Measurements from ENCODE around the gene MPPED1.

The MPPED1 gene

GRCh38 chr22:43534916-43535315, 123.1 kb downstream of the MPPED1 start:
- H3K4me3 Mint-ChIP-seq = no peak overlapping the region
- no peaks in the 10 kb centered on the region for H3K4me1 Mint-ChIP-seq (ENCODE audit: low read depth)
- H3K36me3 Mint-ChIP-seq (ENCODE audit: low read depth) = no peaks in the 10 kb centered on the region
- H3K27me3 Mint-ChIP-seq = peaks cover 29% of the 10 kb centered on the region
- no peak for DNase-seq
- no peak overlapping the region for H3K27ac Mint-ChIP-seq
- no peaks in the 10 kb centered on the region for H3K9me3 Mint-ChIP-seq

- Mint-ChIP-seq H3K27ac (no peak overlapping the region), H3K36me3 (ENCODE audit: low read depth) (no peaks in the 10 kb centered on the region), H3K9me3 (no peaks in the 10 kb centered on the region), H3K4me3 (no peak overlapping the region), H3K27me3 (peaks cover 33% of the 10 kb centered on the region), H3K4me1 (ENCODE audit: low read depth) (no peaks in the 10 kb centered on the region)
- DNase-seq = no peak
Observed at GRCh38 chr22:43535336-43535735, 123.5 kb downstream of the MPPED1 start.

- Mint-ChIP-seq H3K4me3 (no peak overlapping the region), H3K9me3 (no peaks in the 10 kb centered on the region), H3K36me3 (ENCODE audit: low read depth) (no peaks in the 10 kb centered on the region), H3K4me1 (ENCODE audit: low read depth) (no peaks in the 10 kb centered on the region), H3K27me3 (peaks cover 36% of the 10 kb centered on the region), H3K27ac (no peak overlapping the region)
- no peak for DNase-seq
Observed at GRCh38 chr22:43535741-43536140, 123.9 kb downstream of the MPPED1 start.

GRCh38 chr22:43537019-43537585, 125.3 kb downstream of the MPPED1 start:
- DNase-seq = no peak
- Mint-ChIP-seq H3K27me3 (peaks cover 45% of the 10 kb centered on the region), H3K9me3 (no peaks in the 10 kb centered on the region), H3K4me3 (no peak overlapping the region), H3K36me3 (ENCODE audit: low read depth) (no peaks in the 10 kb centered on the region), H3K4me1 (ENCODE audit: low read depth) (no peaks in the 10 kb centered on the region), H3K27ac (no peak overlapping the region)

- H3K4me3 Mint-ChIP-seq = no peak overlapping the region
- H3K27ac Mint-ChIP-seq = no peak overlapping the region
- H3K4me1 Mint-ChIP-seq (ENCODE audit: low read depth) = no peaks in the 10 kb centered on the region
- H3K36me3 Mint-ChIP-seq (ENCODE audit: low read depth) = no peaks in the 10 kb centered on the region
- H3K27me3 Mint-ChIP-seq = peaks cover 52% of the 10 kb centered on the region
- H3K9me3 Mint-ChIP-seq = no peaks in the 10 kb centered on the region
- DNase-seq = no peak
Observed at GRCh38 chr22:43539572-43540528, 128.0 kb downstream of the MPPED1 start.

- Mint-ChIP-seq H3K27me3 (peaks cover 50% of the 10 kb centered on the region), H3K4me3 (no peak overlapping the region), H3K9me3 (no peaks in the 10 kb centered on the region), H3K27ac (no peak overlapping the region), H3K36me3 (ENCODE audit: low read depth) (no peaks in the 10 kb centered on the region), H3K4me1 (ENCODE audit: low read depth) (no peaks in the 10 kb centered on the region)
- DNase-seq = no peak
Observed at GRCh38 chr22:43540529-43540923, 128.7 kb downstream of the MPPED1 start.

GRCh38 chr22:43541022-43541421, 129.2 kb downstream of the MPPED1 start:
- H3K36me3 Mint-ChIP-seq (ENCODE audit: low read depth) = no peaks in the 10 kb centered on the region
- H3K9me3 Mint-ChIP-seq = no peaks in the 10 kb centered on the region
- no peaks in the 10 kb centered on the region for H3K4me1 Mint-ChIP-seq (ENCODE audit: low read depth)
- H3K4me3 Mint-ChIP-seq = no peak overlapping the region
- peaks cover 50% of the 10 kb centered on the region for H3K27me3 Mint-ChIP-seq
- DNase-seq = no peak
- H3K27ac Mint-ChIP-seq = no peak overlapping the region

- Mint-ChIP-seq H3K4me3 (no peak overlapping the region), H3K9me3 (no peaks in the 10 kb centered on the region), H3K27ac (no peak overlapping the region), H3K36me3 (ENCODE audit: low read depth) (no peaks in the 10 kb centered on the region), H3K27me3 (peaks cover 47% of the 10 kb centered on the region), H3K4me1 (ENCODE audit: low read depth) (no peaks in the 10 kb centered on the region)
- no peak for DNase-seq
Observed at GRCh38 chr22:43541462-43542407, 129.9 kb downstream of the MPPED1 start.

- Mint-ChIP-seq H3K27ac (no peak overlapping the region), H3K27me3 (peaks cover 39% of the 10 kb centered on the region), H3K4me1 (ENCODE audit: low read depth) (no peaks in the 10 kb centered on the region)
Observed at GRCh38 chr22:43542681-43543521, 131.1 kb downstream of the MPPED1 start.

GRCh38 chr22:43543522-43544288, 131.9 kb downstream of the MPPED1 start:
- H3K36me3 Mint-ChIP-seq (ENCODE audit: low read depth) = no peaks in the 10 kb centered on the region
- no peak overlapping the region for H3K27ac Mint-ChIP-seq
- H3K4me3 Mint-ChIP-seq = no peak overlapping the region
- no peaks in the 10 kb centered on the region for H3K9me3 Mint-ChIP-seq
- no peak for DNase-seq
- no peaks in the 10 kb centered on the region for H3K4me1 Mint-ChIP-seq (ENCODE audit: low read depth)
- peaks cover 34% of the 10 kb centered on the region for H3K27me3 Mint-ChIP-seq

More at GRCh38 chr22:43542681-43543521, 131.1 kb downstream of the MPPED1 start:
- Mint-ChIP-seq H3K9me3 (no peaks in the 10 kb centered on the region), H3K36me3 (ENCODE audit: low read depth) (no peaks in the 10 kb centered on the region), H3K4me3 (no peak overlapping the region)
- DNase-seq = no peak

GRCh38 chr22:43544289-43544673, 132.5 kb downstream of the MPPED1 start:
- Mint-ChIP-seq H3K27ac (no peak overlapping the region), H3K4me3 (no peak overlapping the region), H3K9me3 (no peaks in the 10 kb centered on the region), H3K36me3 (ENCODE audit: low read depth) (no peaks in the 10 kb centered on the region), H3K27me3 (peaks cover 30% of the 10 kb centered on the region), H3K4me1 (ENCODE audit: low read depth) (no peaks in the 10 kb centered on the region)
- DNase-seq = no peak

GRCh38 chr22:43546186-43546585, 134.4 kb downstream of the MPPED1 start:
- DNase-seq = no peak
- Mint-ChIP-seq H3K36me3 (ENCODE audit: low read depth) (no peaks in the 10 kb centered on the region), H3K4me3 (no peak overlapping the region), H3K27ac (no peak overlapping the region), H3K9me3 (no peaks in the 10 kb centered on the region), H3K4me1 (ENCODE audit: low read depth) (no peaks in the 10 kb centered on the region), H3K27me3 (peaks cover 19% of the 10 kb centered on the region)

GRCh38 chr22:43550024-43550620, 138.3 kb downstream of the MPPED1 start:
- no peaks in the 10 kb centered on the region for H3K9me3 Mint-ChIP-seq
- DNase-seq = no peak
- peaks cover 18% of the 10 kb centered on the region for H3K27me3 Mint-ChIP-seq
- H3K4me1 Mint-ChIP-seq (ENCODE audit: low read depth) = no peaks in the 10 kb centered on the region
- H3K36me3 Mint-ChIP-seq (ENCODE audit: low read depth) = no peaks in the 10 kb centered on the region
- H3K27ac Mint-ChIP-seq = no peak overlapping the region
- H3K4me3 Mint-ChIP-seq = no peak overlapping the region

All from activated T-cell treated with anti-CD3 and anti-CD28 coated beads, Interleukin-2, amount 50 U/mL, for 24 hours (primary cell).